Measurements from ENCODE around the gene KCNK17.

KCNK17 gene

GRCh38 chr6:39333644-39334438 is 19.6 kb upstream of the KCNK17 start:
- H3K36me3 ChIP-seq (ENCODE audit: insufficient read depth, low read length): no peaks in the 10 kb centered on the region
- H3K27me3 ChIP-seq (ENCODE audit: control insufficient read depth, insufficient read depth, low read length): no peaks in the 10 kb centered on the region
- no peak overlapping the region for H3K9ac ChIP-seq (ENCODE audit: low read depth, low read length)
- no peak overlapping the region for H3K4me2 ChIP-seq (ENCODE audit: low read length)
- H3K4me1 ChIP-seq (ENCODE audit: control insufficient read depth, insufficient read depth, low read length): peaks cover 10% of the 10 kb centered on the region
- no peaks in the 10 kb centered on the region for H3K9me3 ChIP-seq (replicated peaks; ENCODE audit: low read length)
- no peak overlapping the region for H3K4me3 ChIP-seq (ENCODE audit: low read length)

- Histone ChIP-seq H3K4me3 (ENCODE audit: low read length) (no peak overlapping the region), H3K4me2 (ENCODE audit: low read length) (no peak overlapping the region), H3K9ac (ENCODE audit: low read depth, low read length) (no peak overlapping the region), H3K27me3 (ENCODE audit: control insufficient read depth, insufficient read depth, low read length) (no peaks in the 10 kb centered on the region), H3K9me3 (replicated peaks; ENCODE audit: low read length) (no peaks in the 10 kb centered on the region), H3K36me3 (ENCODE audit: insufficient read depth, low read length) (no peaks in the 10 kb centered on the region), H3K4me1 (ENCODE audit: control insufficient read depth, insufficient read depth, low read length) (peaks cover under 1% of the 10 kb centered on the region)
Observed at GRCh38 chr6:39330476-39330875, 16.3 kb upstream of the KCNK17 start.

- Histone ChIP-seq H3K4me2 (ENCODE audit: low read length) (no peak overlapping the region), H3K9me3 (replicated peaks; ENCODE audit: low read length) (no peaks in the 10 kb centered on the region), H3K4me1 (ENCODE audit: control insufficient read depth, insufficient read depth, low read length) (no peaks in the 10 kb centered on the region), H3K4me3 (ENCODE audit: low read length) (no peak overlapping the region), H3K27me3 (ENCODE audit: control insufficient read depth, insufficient read depth, low read length) (no peaks in the 10 kb centered on the region), H3K9ac (ENCODE audit: low read depth, low read length) (no peak overlapping the region), H3K36me3 (ENCODE audit: insufficient read depth, low read length) (no peaks in the 10 kb centered on the region)
Observed at GRCh38 chr6:39330057-39330456, 15.8 kb upstream of the KCNK17 start.

GRCh38 chr6:39328066-39328465 is 13.8 kb upstream of the KCNK17 start:
- Histone ChIP-seq H3K9me3 (replicated peaks; ENCODE audit: low read length) (no peaks in the 10 kb centered on the region), H3K4me1 (ENCODE audit: control insufficient read depth, insufficient read depth, low read length) (no peaks in the 10 kb centered on the region), H3K27me3 (ENCODE audit: control insufficient read depth, insufficient read depth, low read length) (no peaks in the 10 kb centered on the region), H3K4me2 (ENCODE audit: low read length) (no peak overlapping the region), H3K4me3 (ENCODE audit: low read length) (no peak overlapping the region), H3K36me3 (ENCODE audit: insufficient read depth, low read length) (no peaks in the 10 kb centered on the region), H3K9ac (ENCODE audit: low read depth, low read length) (no peak overlapping the region)

- Histone ChIP-seq H3K36me3 (ENCODE audit: insufficient read depth, low read length) (no peaks in the 10 kb centered on the region), H3K4me2 (ENCODE audit: low read length) (no peak overlapping the region), H3K27me3 (ENCODE audit: control insufficient read depth, insufficient read depth, low read length) (no peaks in the 10 kb centered on the region), H3K4me1 (ENCODE audit: control insufficient read depth, insufficient read depth, low read length) (no peaks in the 10 kb centered on the region), H3K4me3 (ENCODE audit: low read length) (no peak overlapping the region), H3K9ac (ENCODE audit: low read depth, low read length) (no peak overlapping the region), H3K9me3 (replicated peaks; ENCODE audit: low read length) (no peaks in the 10 kb centered on the region)
Observed at GRCh38 chr6:39327507-39327906, 13.3 kb upstream of the KCNK17 start.

- Histone ChIP-seq H3K4me3 (ENCODE audit: low read length) (no peak within 1 kb of the TSS), H3K27me3 (ENCODE audit: control insufficient read depth, insufficient read depth, low read length) (no peaks in the 10 kb centered on the region), H3K4me1 (ENCODE audit: control insufficient read depth, insufficient read depth, low read length) (no peaks in the 10 kb centered on the region), H3K9me3 (replicated peaks; ENCODE audit: low read length) (no peaks in the 10 kb centered on the region), H3K36me3 (ENCODE audit: insufficient read depth, low read length) (no peaks in the 10 kb centered on the region), H3K4me2 (ENCODE audit: low read length) (no peak within 1 kb of the TSS), H3K9ac (ENCODE audit: low read depth, low read length) (no peak within 1 kb of the TSS)
Observed at GRCh38 chr6:39322306-39322850, 8.2 kb upstream of the KCNK17 start, which contains the start of gene KCNK16. TSS of gene KCNK16 (minus strand) at chr6:39322702. CDS start at chr6:39322540, 162 bp downstream.

GRCh38 chr6:39321761-39322160 is 7.5 kb upstream of the KCNK17 start:
- H3K4me3 ChIP-seq (ENCODE audit: low read length): no peak overlapping the region
- no peaks in the 10 kb centered on the region for H3K36me3 ChIP-seq (ENCODE audit: insufficient read depth, low read length)
- H3K4me1 ChIP-seq (ENCODE audit: control insufficient read depth, insufficient read depth, low read length): no peaks in the 10 kb centered on the region
- H3K4me2 ChIP-seq (ENCODE audit: low read length): no peak overlapping the region
- no peak overlapping the region for H3K9ac ChIP-seq (ENCODE audit: low read depth, low read length)
- H3K27me3 ChIP-seq (ENCODE audit: control insufficient read depth, insufficient read depth, low read length): no peaks in the 10 kb centered on the region
- H3K9me3 ChIP-seq (replicated peaks; ENCODE audit: low read length): no peaks in the 10 kb centered on the region

GRCh38 chr6:39320363-39320984 is 6.3 kb upstream of the KCNK17 start:
- H3K9me3 ChIP-seq (replicated peaks; ENCODE audit: low read length): no peaks in the 10 kb centered on the region
- H3K4me2 ChIP-seq (ENCODE audit: low read length): no peak overlapping the region
- peaks cover under 1% of the 10 kb centered on the region for H3K27me3 ChIP-seq (ENCODE audit: control insufficient read depth, insufficient read depth, low read length)
- H3K4me1 ChIP-seq (ENCODE audit: control insufficient read depth, insufficient read depth, low read length): no peaks in the 10 kb centered on the region
- no peak overlapping the region for H3K9ac ChIP-seq (ENCODE audit: low read depth, low read length)
- no peaks in the 10 kb centered on the region for H3K36me3 ChIP-seq (ENCODE audit: insufficient read depth, low read length)
- no peak overlapping the region for H3K4me3 ChIP-seq (ENCODE audit: low read length)

GRCh38 chr6:39319621-39320362 is 5.6 kb upstream of the KCNK17 start:
- Histone ChIP-seq H3K36me3 (ENCODE audit: insufficient read depth, low read length) (no peaks in the 10 kb centered on the region), H3K9me3 (replicated peaks; ENCODE audit: low read length) (no peaks in the 10 kb centered on the region), H3K4me3 (ENCODE audit: low read length) (no peak overlapping the region), H3K27me3 (ENCODE audit: control insufficient read depth, insufficient read depth, low read length) (peaks cover 8% of the 10 kb centered on the region), H3K4me2 (ENCODE audit: low read length) (no peak overlapping the region), H3K4me1 (ENCODE audit: control insufficient read depth, insufficient read depth, low read length) (no peaks in the 10 kb centered on the region), H3K9ac (ENCODE audit: low read depth, low read length) (no peak overlapping the region)

- no peaks in the 10 kb centered on the region for H3K36me3 ChIP-seq (ENCODE audit: insufficient read depth, low read length)
- no peak overlapping the region for H3K4me3 ChIP-seq (ENCODE audit: low read length)
- peaks cover 33% of the 10 kb centered on the region for H3K27me3 ChIP-seq (ENCODE audit: control insufficient read depth, insufficient read depth, low read length)
- H3K9me3 ChIP-seq (replicated peaks; ENCODE audit: low read length): no peaks in the 10 kb centered on the region
- H3K4me2 ChIP-seq (ENCODE audit: low read length): no peak overlapping the region
- H3K9ac ChIP-seq (ENCODE audit: low read depth, low read length): no peak overlapping the region
- no peaks in the 10 kb centered on the region for H3K4me1 ChIP-seq (ENCODE audit: control insufficient read depth, insufficient read depth, low read length)
Observed at GRCh38 chr6:39317256-39317655, 3.0 kb upstream of the KCNK17 start.

GRCh38 chr6:39313526-39314272 is 520 bp downstream of the KCNK17 start:
- peaks cover 44% of the 10 kb centered on the region for H3K27me3 ChIP-seq (ENCODE audit: control insufficient read depth, insufficient read depth, low read length)
- no peaks in the 10 kb centered on the region for H3K9me3 ChIP-seq (replicated peaks; ENCODE audit: low read length)
- no peak overlapping the region for H3K4me2 ChIP-seq (ENCODE audit: low read length)
- H3K4me1 ChIP-seq (ENCODE audit: control insufficient read depth, insufficient read depth, low read length): no peaks in the 10 kb centered on the region
- H3K36me3 ChIP-seq (ENCODE audit: insufficient read depth, low read length): no peaks in the 10 kb centered on the region
- no peak overlapping the region for H3K4me3 ChIP-seq (ENCODE audit: low read length)
- no peak overlapping the region for H3K9ac ChIP-seq (ENCODE audit: low read depth, low read length)
